ENCODE measurements around the gene THOC3. TPM values are rescaled to one million over a fixed set of nuclear protein-coding genes. Genes with fewer than 3 reads are reported as not detected.
A peak's percentile ranks its signal among the peaks of the same experiment; 100 is the strongest.
"Not testable (repeated sequence)": the region's sequence is repeated elsewhere in the genome, so short reads cannot be mapped to it uniquely, and the experiment has no call there.

The THOC3 gene
- total RNA-seq, 1 experiment from 2014 or later: 124 TPM

DNA sequence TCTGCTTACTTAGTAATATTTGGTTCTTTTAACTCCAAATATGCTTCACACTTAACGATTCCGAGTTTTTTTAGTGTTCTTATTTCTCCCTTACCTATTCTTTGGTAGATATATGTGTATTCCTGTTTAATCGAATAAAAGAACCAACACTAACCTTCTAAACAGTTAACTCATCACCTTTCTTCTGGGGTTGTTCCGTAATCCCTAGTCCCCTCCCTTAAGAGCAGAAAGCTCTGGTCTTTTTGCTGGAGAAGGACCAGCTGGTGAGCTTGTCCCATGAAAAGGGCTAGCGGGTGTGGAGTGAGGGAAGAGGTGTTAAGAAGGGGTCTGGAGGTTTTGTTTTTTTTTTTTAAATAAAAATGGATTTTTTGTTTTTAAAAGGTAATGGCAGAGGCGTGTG is 266 bp upstream of the THOC3 start:
- CTCF ChIA-PET, POLR2A ChIA-PET: not testable (repeated sequence)

DNA sequence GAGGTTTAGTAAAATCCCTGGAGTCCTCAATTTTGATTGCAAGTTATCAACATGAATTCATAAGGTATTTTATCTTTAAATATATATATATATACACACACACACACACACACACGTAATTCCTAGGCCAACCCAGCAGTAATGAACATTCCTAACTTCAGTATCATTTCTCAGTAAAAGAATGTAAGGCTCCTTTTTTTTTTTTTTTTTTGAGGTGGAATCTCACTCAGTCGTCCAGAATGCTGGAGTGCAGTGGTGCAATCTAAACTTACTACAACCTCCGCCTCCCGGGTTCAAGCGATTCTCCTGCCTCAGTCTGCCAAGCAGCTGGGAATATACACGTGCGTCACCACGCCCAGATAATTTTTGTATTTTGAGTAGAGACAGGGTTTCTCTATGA is 5.8 kb downstream of the THOC3 start:
- H3K36me3 Mint-ChIP-seq; H3K27me3 Mint-ChIP-seq (ENCODE audit: low read depth); H3K4me1 Mint-ChIP-seq; H3K27ac Mint-ChIP-seq; POLR2A ChIA-PET; H3K4me3 Mint-ChIP-seq; CTCF ChIA-PET; DNase-seq (ENCODE audit: low spot score); ATAC-seq; H3K9me3 Mint-ChIP-seq: not testable (repeated sequence)

More for the DNA sequence above, 266 bp upstream of the THOC3 start:
- H3K4me1 Mint-ChIP-seq; H3K27ac Mint-ChIP-seq; DNase-seq (ENCODE audit: low spot score); H3K9me3 Mint-ChIP-seq; H3K36me3 Mint-ChIP-seq; H3K27me3 Mint-ChIP-seq (ENCODE audit: low read depth): not testable (repeated sequence)
- peak overlapping the region; percentile 55 for H3K4me3 Mint-ChIP-seq
- peak; percentile 62 for ATAC-seq

DNA sequence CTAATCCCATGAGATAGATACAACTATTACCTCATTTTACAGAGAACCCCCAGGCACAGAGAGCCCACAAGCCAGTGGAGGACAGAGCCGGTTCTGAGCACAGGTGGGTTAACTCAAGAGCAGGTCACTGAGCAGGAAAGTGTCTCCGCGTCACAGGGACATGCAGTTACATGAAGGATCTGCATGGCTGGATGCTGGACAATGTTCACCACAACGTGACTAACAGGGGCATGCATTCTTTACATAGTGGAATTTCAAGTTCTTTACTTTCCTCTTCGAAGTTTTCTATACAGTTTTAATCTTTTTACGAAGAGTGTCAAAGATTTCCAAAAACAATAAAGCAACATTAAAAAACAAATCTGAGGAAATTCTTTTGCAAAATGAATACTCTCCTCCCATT is 7.9 kb downstream of the THOC3 start:
- H3K9me3 Mint-ChIP-seq; H3K36me3 Mint-ChIP-seq; ATAC-seq; H3K4me3 Mint-ChIP-seq; H3K27ac Mint-ChIP-seq; DNase-seq (ENCODE audit: low spot score); POLR2A ChIA-PET; H3K4me1 Mint-ChIP-seq; H3K27me3 Mint-ChIP-seq (ENCODE audit: low read depth); CTCF ChIA-PET: not testable (repeated sequence)

DNA sequence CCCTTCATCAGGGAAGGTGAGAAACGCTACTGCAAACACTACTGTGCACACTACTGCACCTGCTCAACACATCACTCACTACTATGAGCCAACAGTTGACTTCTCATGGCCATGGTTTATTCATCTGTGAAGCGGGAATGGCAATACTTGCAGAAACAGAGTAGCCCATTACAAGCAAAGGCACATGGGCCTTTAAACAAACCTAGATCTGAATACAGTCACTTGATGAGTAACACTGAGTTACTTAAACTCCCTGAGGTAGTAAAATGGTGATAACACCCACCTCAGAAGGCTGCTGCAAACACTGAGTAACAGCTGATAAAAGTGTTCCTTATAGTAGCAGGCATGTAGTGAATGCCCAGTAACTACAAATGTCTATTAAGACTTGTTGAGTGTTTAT is 9.6 kb downstream of the THOC3 start:
- POLR2A ChIA-PET; H3K36me3 Mint-ChIP-seq; H3K4me1 Mint-ChIP-seq; ATAC-seq; H3K27me3 Mint-ChIP-seq (ENCODE audit: low read depth); H3K9me3 Mint-ChIP-seq; CTCF ChIA-PET; H3K4me3 Mint-ChIP-seq; DNase-seq (ENCODE audit: low spot score); H3K27ac Mint-ChIP-seq: not testable (repeated sequence)

DNA sequence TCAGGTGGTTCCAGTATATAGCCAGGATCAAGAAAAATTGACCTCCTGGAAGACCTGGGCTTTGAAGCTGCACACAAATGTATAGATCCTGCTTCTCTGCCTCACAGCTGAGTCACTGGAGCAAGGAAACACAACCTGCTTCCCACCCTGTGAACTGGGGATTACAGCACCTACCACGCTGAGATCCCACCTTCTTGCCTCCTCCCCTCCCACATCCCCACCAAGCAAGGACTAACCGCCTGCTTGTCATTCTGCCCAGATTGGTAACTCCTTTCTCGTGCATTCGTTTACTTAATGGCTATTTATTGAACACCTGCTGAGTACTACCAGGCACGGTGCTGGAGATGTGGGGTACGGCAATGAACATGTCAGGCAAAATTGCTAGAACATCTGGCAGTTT is 14.0 kb downstream of the THOC3 start:
- H3K27ac Mint-ChIP-seq; POLR2A ChIA-PET; H3K36me3 Mint-ChIP-seq; H3K27me3 Mint-ChIP-seq (ENCODE audit: low read depth); ATAC-seq; H3K9me3 Mint-ChIP-seq; DNase-seq (ENCODE audit: low spot score); H3K4me1 Mint-ChIP-seq; CTCF ChIA-PET; H3K4me3 Mint-ChIP-seq: not testable (repeated sequence)

DNA sequence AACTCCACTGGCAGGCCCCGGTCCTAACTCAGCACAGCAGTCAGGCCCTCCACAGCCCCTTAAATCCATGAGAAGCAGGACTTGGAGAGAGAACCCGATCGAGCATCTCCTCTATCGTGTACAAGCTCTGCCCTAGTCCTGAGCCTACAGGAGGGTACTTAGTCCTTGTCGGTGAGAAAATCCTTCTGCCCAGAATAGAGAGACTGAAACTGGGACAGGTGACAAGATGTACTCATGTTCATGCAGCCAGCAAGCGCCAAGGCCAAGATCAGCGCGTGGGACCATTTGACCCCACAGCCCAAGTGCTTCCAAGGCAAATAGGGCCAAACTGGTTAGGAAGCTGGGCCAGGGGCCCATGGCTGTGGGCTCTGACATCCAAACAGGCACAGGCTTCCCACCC is 15.3 kb downstream of the THOC3 start:
- ATAC-seq; DNase-seq (ENCODE audit: low spot score); H3K4me1 Mint-ChIP-seq; POLR2A ChIA-PET; H3K27me3 Mint-ChIP-seq (ENCODE audit: low read depth); H3K4me3 Mint-ChIP-seq; CTCF ChIA-PET; H3K27ac Mint-ChIP-seq; H3K36me3 Mint-ChIP-seq; H3K9me3 Mint-ChIP-seq: not testable (repeated sequence)

DNA sequence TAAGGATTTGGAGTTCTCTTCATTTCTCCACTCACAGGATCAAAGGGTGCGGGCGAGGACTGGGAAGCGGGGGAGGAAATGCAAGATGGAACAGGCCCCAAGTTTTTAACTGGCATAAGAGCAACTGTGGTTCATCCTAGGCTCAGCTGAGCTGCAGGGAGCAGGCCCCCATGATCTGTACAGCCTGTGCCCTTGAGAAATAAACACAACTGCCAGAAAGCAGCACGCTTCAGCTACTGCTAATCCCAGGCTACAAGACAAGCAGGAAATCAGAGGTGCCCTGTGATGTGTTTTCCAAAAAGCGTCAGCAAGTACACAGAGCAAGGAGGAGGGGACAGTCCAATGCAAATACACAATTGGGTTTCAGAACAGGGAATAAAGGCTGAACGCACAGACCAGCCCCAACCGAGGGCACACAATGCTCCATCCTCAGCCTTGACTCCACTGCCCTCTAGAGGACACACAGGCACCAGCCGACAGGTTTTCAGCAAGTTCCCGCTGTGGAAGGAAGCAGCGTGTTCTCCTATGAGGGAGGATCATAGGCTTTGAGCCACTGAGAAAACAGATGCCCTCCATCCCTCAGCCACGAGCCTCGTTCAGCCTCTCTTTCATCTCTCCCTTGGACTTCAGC is 16.7 kb downstream of the THOC3 start:
- H3K27me3 Mint-ChIP-seq (ENCODE audit: low read depth); CTCF ChIA-PET; H3K4me3 Mint-ChIP-seq; H3K4me1 Mint-ChIP-seq; DNase-seq (ENCODE audit: low spot score); POLR2A ChIA-PET; H3K9me3 Mint-ChIP-seq; H3K27ac Mint-ChIP-seq; H3K36me3 Mint-ChIP-seq: not testable (repeated sequence)
- peak; percentile 95 for ATAC-seq

DNA sequence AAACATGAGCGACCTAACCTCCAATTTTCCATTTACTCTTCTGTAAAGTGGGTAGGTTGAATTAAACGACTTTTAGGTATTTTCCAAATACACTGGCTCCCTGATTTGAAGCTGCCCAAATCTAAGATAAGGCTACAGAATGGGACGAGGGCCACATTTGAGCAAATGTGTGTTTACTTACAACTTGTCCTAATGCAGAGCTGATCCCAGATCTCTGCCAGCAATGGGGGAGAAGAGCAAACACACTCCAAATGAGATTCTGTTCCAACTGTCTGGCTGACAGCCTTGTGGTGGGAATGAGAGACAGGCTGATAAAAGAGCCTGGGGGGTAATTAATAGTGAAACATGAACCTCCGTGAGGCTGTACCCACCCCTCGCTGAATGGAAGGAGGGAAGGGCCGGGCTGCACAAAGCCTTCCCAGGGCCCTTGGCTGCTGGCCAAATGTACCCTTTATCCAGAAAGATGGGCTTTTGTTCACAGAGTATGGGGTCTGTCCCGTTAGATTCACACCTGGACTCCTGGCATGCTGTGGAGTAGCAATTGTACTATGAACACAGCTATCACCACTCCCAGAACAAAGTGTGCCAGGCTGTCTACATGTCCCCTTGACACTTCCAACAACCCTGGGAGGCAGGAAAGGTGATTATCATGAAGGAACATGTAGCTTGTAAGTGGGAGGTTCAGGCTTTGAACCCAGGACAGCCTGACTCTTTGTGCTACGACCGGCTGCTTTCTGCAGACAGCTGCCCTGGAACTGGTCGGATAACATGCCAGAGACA is 19.6 kb downstream of the THOC3 start:
- CTCF ChIA-PET, ATAC-seq: not testable (repeated sequence)

DNA sequence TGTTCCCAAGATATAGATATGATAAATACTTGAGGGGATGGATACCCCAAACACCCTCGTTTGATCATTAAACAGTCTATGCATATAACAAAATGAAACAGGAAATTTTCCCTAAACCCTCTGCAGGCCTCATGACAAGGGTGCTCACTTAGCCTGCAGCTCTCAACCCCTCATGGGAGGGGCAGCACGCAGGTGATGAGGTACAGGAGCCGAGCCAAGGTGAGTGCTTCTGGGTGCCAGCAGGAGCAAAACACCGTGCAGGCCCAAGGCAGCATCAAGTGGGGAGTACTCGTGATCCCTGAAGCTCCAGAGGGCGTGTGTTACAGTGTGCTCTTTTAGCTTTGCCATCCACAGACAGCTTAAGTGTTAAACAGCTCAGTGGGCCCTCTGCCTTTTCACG is 24.9 kb downstream of the THOC3 start:
- CTCF ChIA-PET; DNase-seq (ENCODE audit: low spot score); H3K27me3 Mint-ChIP-seq (ENCODE audit: low read depth); H3K9me3 Mint-ChIP-seq; POLR2A ChIA-PET; H3K4me3 Mint-ChIP-seq; H3K4me1 Mint-ChIP-seq; H3K27ac Mint-ChIP-seq: not testable (repeated sequence)
- peaks cover 18% of the 10 kb centered on the region for H3K36me3 Mint-ChIP-seq
- peak; percentile 44; the same call in 1 of the 2 replicates for ATAC-seq

More for the DNA sequence above, 19.6 kb downstream of the THOC3 start:
- H3K27me3 Mint-ChIP-seq (ENCODE audit: low read depth); H3K36me3 Mint-ChIP-seq; H3K27ac Mint-ChIP-seq; H3K4me3 Mint-ChIP-seq; DNase-seq (ENCODE audit: low spot score); POLR2A ChIA-PET; H3K9me3 Mint-ChIP-seq; H3K4me1 Mint-ChIP-seq: not testable (repeated sequence)

DNA sequence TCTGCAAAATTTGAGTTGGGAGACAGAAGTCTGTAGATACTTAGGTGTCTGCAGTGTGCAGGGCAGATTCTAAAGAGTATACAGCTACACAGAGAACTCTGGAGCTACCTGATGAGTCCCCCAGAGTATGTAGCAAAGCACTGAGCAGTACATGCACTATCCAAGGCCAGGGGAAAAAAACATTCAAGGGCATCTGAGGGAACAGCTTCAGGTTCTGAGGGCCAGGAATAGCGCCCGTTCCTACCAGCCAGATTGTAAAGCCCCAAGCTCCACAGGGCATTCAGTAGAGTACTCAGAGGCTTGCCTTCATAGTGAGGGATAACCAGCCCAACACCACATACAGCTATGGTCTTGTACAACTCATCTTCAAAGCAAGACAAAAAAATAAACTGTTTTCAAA is 27.5 kb downstream of the THOC3 start:
- H3K36me3 Mint-ChIP-seq: peaks cover 18% of the 10 kb centered on the region
- H3K4me1 Mint-ChIP-seq; ATAC-seq; H3K27ac Mint-ChIP-seq; POLR2A ChIA-PET; CTCF ChIA-PET; H3K27me3 Mint-ChIP-seq (ENCODE audit: low read depth); H3K9me3 Mint-ChIP-seq; H3K4me3 Mint-ChIP-seq; DNase-seq (ENCODE audit: low spot score): not testable (repeated sequence)

DNA sequence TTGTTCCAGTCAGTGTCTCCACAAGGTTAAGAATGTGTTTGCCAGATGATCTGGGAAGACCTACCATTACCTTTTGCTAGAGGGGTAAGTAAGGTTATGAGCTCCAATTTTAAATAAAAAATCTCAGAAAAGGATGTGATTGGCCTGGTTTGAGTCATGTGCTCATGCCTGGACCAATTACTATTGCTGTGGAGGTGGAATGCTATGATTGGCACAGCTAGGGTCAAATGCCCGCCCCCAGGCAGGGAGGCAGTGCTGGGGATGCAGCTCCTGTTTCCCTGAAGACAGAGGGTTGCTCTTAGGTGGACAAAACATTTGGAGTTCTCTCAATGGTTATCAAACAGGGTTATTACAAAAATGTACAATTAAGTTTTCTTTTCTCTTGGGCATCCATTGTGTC is 29.6 kb downstream of the THOC3 start:
- ATAC-seq, POLR2A ChIA-PET: not testable (repeated sequence)
- CTCF ChIA-PET: interaction anchor here (0.6 kb wide), 1 partner anchor 18 kb away, joined by 4 read pairs; no protein-coding TSS in a partner anchor

DNA sequence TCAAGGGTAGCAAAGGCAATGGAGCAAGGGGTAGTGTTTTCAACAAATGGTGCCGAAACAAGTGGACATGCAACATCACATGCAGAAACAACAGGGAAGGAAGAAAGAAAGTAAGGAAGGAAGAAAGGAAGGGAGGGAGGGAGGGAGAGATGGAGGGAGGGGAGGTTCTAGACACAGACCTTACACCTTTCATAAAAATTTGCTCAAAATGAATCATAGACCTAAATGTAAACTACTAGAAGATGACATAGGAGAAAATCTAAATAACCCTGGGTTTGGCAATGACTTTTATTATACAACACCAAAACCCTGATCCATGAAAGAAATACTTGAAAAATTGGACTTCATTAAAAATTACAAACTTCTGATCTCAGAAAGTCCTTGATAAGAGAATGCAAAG is 39.4 kb downstream of the THOC3 start:
- H3K4me1 Mint-ChIP-seq; ATAC-seq; H3K27ac Mint-ChIP-seq; DNase-seq (ENCODE audit: low spot score); CTCF ChIA-PET; H3K36me3 Mint-ChIP-seq; H3K27me3 Mint-ChIP-seq (ENCODE audit: low read depth); POLR2A ChIA-PET; H3K4me3 Mint-ChIP-seq; H3K9me3 Mint-ChIP-seq: not testable (repeated sequence)

More for the DNA sequence above, 29.6 kb downstream of the THOC3 start:
- not testable (repeated sequence) for H3K4me3 Mint-ChIP-seq; DNase-seq (ENCODE audit: low spot score); H3K9me3 Mint-ChIP-seq; H3K27ac Mint-ChIP-seq; H3K36me3 Mint-ChIP-seq; H3K4me1 Mint-ChIP-seq; H3K27me3 Mint-ChIP-seq (ENCODE audit: low read depth)

DNA sequence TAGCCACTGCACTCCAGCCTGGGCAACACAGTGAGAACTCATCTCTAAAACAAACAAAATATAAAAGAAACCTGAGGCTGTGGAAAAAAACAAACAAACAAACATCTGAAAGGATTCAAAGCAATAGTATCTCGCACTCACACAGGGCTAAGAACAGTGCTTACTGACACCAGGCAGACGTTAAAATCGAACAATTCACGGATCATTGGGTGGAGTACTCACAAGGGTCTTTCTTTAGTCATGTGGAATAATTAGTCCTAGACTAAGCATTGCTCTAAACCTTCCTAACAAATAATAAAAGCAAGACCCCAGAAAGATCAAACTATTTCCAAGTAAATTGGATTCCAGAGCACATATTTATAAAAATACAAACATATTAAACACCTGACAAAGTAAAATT is 43.0 kb downstream of the THOC3 start:
- H3K9me3 Mint-ChIP-seq; ATAC-seq; H3K27ac Mint-ChIP-seq; POLR2A ChIA-PET; H3K4me3 Mint-ChIP-seq; CTCF ChIA-PET; H3K4me1 Mint-ChIP-seq; H3K36me3 Mint-ChIP-seq; H3K27me3 Mint-ChIP-seq (ENCODE audit: low read depth); DNase-seq (ENCODE audit: low spot score): not testable (repeated sequence)

Data from WTC11 (cell line).